HUDEP-2 (cell line): ENCODE data around the gene GLDC.
"Not testable (repeated sequence)": the region's sequence is repeated elsewhere in the genome, so short reads cannot be mapped to it uniquely, and the experiment has no call there.

Experiments
- DNase-seq, 76 experiments: peaks; one replicate each; lab custom pipeline; 2025; ENCODE audit not compliant: unreplicated experiment in 76 of 76; lab: John Stamatoyannopoulos, UW

The GLDC gene

GRCh38 chr9:6665628-6666027 is 20.1 kb upstream of the GLDC start:
- DNase-seq: no peak

- no peak for DNase-seq
Observed at GRCh38 chr9:6664204-6664680, 18.7 kb upstream of the GLDC start.

- DNase-seq: no peak
Observed at GRCh38 chr9:6660512-6660911, 15.0 kb upstream of the GLDC start.

GRCh38 chr9:6658628-6659353 is 13.3 kb upstream of the GLDC start:
- no peak for DNase-seq

- no peak for DNase-seq
Observed at GRCh38 chr9:6656614-6657300, 11.2 kb upstream of the GLDC start.

- no peak for DNase-seq
Observed at GRCh38 chr9:6655036-6655435, 9.5 kb upstream of the GLDC start.

- no peak for DNase-seq
Observed at GRCh38 chr9:6646293-6646636, 736 bp upstream of the GLDC start.

- not testable (repeated sequence) for DNase-seq
Observed at GRCh38 chr9:6645105-6645354, 499 bp downstream of the GLDC start.

GRCh38 chr9:6644346-6645104 is 1.0 kb downstream of the GLDC start:
- no peak for DNase-seq

GRCh38 chr9:6641961-6642360 is 3.6 kb downstream of the GLDC start:
- DNase-seq: no peak

- no peak for DNase-seq
Observed at GRCh38 chr9:6641561-6641960, 4.0 kb downstream of the GLDC start.

- DNase-seq: no peak
Observed at GRCh38 chr9:6641056-6641455, 4.5 kb downstream of the GLDC start.

GRCh38 chr9:6640268-6641051 is 5.1 kb downstream of the GLDC start:
- DNase-seq: no peak

GRCh38 chr9:6639622-6640021 is 5.9 kb downstream of the GLDC start:
- no peak for DNase-seq

GRCh38 chr9:6634444-6634843 is 11.1 kb downstream of the GLDC start:
- DNase-seq: no peak

GRCh38 chr9:6633378-6633777 is 12.2 kb downstream of the GLDC start:
- DNase-seq: no peak

- DNase-seq: no peak
Observed at GRCh38 chr9:6632516-6633183, 12.9 kb downstream of the GLDC start.

GRCh38 chr9:6631207-6631512 is 14.4 kb downstream of the GLDC start:
- no peak for DNase-seq

- DNase-seq: no peak
Observed at GRCh38 chr9:6630502-6631206, 14.9 kb downstream of the GLDC start.

GRCh38 chr9:6628704-6629103 is 16.8 kb downstream of the GLDC start:
- no peak for DNase-seq
